ENCODE measurements around the gene INAFM1.
"Not testable (repeated sequence)": the region's sequence is repeated elsewhere in the genome, so short reads cannot be mapped to it uniquely, and the experiment has no call there.

Gene INAFM1

DNA sequence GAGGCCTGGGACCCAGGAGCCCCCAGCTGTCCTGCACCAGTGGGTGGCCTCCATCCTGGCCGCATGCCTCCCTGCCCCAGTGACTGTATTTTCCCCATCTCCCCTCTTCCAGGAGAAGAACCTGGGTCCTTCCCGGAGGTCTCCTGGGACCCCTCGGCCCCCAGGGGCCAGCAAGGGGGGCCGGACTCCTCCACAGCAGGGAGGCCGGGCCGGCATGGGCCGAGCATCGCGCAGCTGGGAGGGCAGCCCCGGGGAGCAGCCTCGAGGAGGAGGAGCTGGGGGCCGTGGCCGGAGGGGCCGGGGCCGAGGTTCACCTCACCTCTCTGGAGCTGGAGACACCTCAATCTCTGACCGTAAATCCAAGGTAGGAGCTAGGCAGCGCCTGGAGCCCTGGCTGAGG is 14.2 kb upstream of the INAFM1 start:
- H3K27ac ChIP-seq (ENCODE audit: low read depth, low read length): no peak overlapping the region

DNA sequence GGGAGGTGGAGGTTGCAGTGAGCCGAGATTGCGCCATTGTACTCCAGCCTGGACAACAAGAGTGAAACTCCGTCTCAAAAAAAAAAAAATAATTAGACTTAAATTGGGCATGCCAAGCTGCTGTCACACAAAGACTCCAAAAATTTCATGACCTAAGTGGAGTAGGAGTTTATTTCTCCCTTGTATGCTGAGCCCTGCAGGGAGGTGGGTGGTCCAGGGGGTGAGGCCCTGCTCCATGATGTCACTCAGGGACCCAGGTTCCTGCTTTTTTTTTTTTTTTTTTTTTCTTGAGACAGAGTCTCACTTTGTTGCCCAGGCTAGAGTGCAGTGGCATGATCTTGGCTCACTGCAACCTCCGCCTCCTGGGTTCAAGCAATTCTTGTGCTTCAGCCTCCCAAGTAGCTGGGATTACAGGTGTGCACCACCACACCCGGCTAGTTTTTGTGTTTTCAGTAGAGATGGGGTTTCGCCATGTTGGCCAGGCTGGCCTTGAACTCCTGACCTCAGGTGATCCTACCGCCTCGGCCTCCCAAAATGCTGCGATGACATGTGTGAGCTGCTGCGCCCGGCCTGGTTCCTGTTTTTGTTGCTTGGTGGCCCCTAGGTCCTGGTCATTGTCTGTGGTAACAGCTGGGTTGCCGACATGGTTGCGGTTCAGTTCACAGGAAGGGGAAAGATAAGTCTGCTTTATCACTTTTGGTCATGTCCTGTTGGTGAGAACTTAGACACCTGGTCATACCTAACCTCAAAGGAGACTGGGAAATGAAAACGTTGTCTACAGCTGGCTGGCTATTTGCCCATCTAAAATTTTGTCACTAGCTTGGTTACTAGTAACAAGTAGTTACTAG is 12.5 kb upstream of the INAFM1 start:
- H3K9me3 ChIP-seq (ENCODE audit: control insufficient read depth, insufficient read depth, low read length); H3F3A ChIP-seq (ENCODE audit: control insufficient read depth, insufficient read depth); H3K4me3 ChIP-seq (ENCODE audit: low read length); H3K27me3 ChIP-seq (ENCODE audit: control insufficient read depth, low read length); H3K9me2 ChIP-seq (replicated peaks; ENCODE audit: control insufficient read depth, low read length); H4K20me1 ChIP-seq (ENCODE audit: control insufficient read depth, insufficient read depth, low read depth, low read length): not testable (repeated sequence)
- Histone ChIP-seq H3K79me2 (ENCODE audit: control insufficient read depth, low read length) (peaks cover 16% of the 10 kb centered on the region), H3K36me3 (ENCODE audit: control insufficient read depth, low read length) (peaks cover 47% of the 10 kb centered on the region), H3K27ac (ENCODE audit: low read depth, low read length) (0 out of 2 replicates have a peak overlapping the region, but pooled peaks have one; percentile 14), H3K4me1 (ENCODE audit: control insufficient read depth, low read length) (peaks cover 20% of the 10 kb centered on the region), H3K4me2 (ENCODE audit: low read length) (peak overlapping the region; percentile 14)

More for the DNA sequence above, 14.2 kb upstream of the INAFM1 start:
- Histone ChIP-seq H3K9me2 (replicated peaks; ENCODE audit: control insufficient read depth, low read length) (no peaks in the 10 kb centered on the region), H3K36me3 (ENCODE audit: control insufficient read depth, low read length) (peaks cover 41% of the 10 kb centered on the region), H3K27me3 (ENCODE audit: control insufficient read depth, low read length) (no peaks in the 10 kb centered on the region), H4K20me1 (ENCODE audit: control insufficient read depth, insufficient read depth, low read depth, low read length) (no peaks in the 10 kb centered on the region), H3K4me3 (ENCODE audit: low read length) (no peak overlapping the region), H3K4me1 (ENCODE audit: control insufficient read depth, low read length) (peaks cover 27% of the 10 kb centered on the region), H3K4me2 (ENCODE audit: low read length) (no peak overlapping the region), H3K9me3 (ENCODE audit: control insufficient read depth, insufficient read depth, low read length) (no peaks in the 10 kb centered on the region), H3K79me2 (ENCODE audit: control insufficient read depth, low read length) (peaks cover 16% of the 10 kb centered on the region), H3F3A (ENCODE audit: control insufficient read depth, insufficient read depth) (no peaks in the 10 kb centered on the region)
- TF ChIP-seq EZH2phosphoT487 (IDR thresholded peaks at IDR 0.05; ENCODE audit: borderline replicate concordance, low read length): no peak

DNA sequence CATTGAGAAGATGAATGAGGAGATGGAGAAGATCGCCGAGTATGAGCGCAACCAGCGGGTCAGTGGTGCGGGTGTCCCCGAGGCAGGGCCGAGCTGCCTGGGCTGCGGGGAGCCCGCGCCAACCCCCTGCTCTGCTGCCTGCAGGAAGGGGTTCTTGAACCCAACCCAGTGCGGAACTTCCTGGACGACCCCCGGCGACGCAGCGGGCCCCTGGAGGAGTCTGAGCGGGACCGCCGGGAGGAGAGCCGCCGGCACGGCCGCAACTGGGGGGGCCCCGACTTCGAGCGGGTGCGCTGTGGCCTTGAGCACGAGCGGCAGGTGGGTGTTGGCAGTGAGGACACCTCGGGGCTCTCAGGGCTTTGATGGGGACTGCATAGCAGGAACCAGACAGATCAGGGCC is 10.1 kb upstream of the INAFM1 start:
- no peaks in the 10 kb centered on the region for H4K20me1 ChIP-seq (ENCODE audit: control insufficient read depth, insufficient read depth, low read depth, low read length)
- H3K4me1 ChIP-seq (ENCODE audit: control insufficient read depth, low read length): peaks cover 10% of the 10 kb centered on the region
- H3K79me2 ChIP-seq (ENCODE audit: control insufficient read depth, low read length): no peaks in the 10 kb centered on the region
- H3K4me3 ChIP-seq (ENCODE audit: low read length): no peak overlapping the region
- no peaks in the 10 kb centered on the region for H3K27me3 ChIP-seq (ENCODE audit: control insufficient read depth, low read length)
- H3K9me2 ChIP-seq (replicated peaks; ENCODE audit: control insufficient read depth, low read length): no peaks in the 10 kb centered on the region
- no peaks in the 10 kb centered on the region for H3F3A ChIP-seq (ENCODE audit: control insufficient read depth, insufficient read depth)
- no peak overlapping the region for H3K27ac ChIP-seq (ENCODE audit: low read depth, low read length)
- no peak for TF ChIP-seq EZH2phosphoT487 (IDR thresholded peaks at IDR 0.05; ENCODE audit: borderline replicate concordance, low read length)
- H3K9me3 ChIP-seq (ENCODE audit: control insufficient read depth, insufficient read depth, low read length): no peaks in the 10 kb centered on the region
- H3K36me3 ChIP-seq (ENCODE audit: control insufficient read depth, low read length): peaks cover 37% of the 10 kb centered on the region
- no peak overlapping the region for H3K4me2 ChIP-seq (ENCODE audit: low read length)

DNA sequence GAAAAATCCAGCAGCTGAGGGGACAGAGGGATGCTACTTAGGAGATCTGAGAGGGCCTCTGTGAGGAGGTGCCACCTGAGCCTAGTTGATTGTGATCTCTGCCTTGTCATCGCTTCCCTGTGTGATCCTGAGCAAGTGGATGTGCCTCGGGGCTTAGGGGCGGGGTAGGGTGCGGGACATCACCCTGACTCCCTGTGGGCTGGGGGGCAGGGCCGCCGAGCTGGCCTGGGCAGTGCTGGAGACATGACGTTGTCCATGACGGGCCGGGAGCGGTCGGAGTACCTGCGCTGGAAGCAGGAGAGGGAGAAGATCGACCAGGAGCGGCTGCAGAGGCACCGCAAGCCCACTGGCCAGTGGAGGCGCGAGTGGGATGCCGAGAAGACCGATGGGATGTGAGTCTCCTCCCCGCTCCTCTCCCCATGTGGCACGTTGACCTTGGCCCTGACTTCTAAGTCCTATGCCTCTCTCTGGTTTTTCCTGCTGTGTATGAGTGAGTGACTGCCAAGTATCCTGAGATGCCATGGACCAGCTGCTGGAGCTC is 8.2 kb upstream of the INAFM1 start:
- no peaks in the 10 kb centered on the region for H3K9me2 ChIP-seq (replicated peaks; ENCODE audit: control insufficient read depth, low read length)
- H3K27me3 ChIP-seq (ENCODE audit: control insufficient read depth, low read length): no peaks in the 10 kb centered on the region
- no peaks in the 10 kb centered on the region for H3K9me3 ChIP-seq (ENCODE audit: control insufficient read depth, insufficient read depth, low read length)
- no peaks in the 10 kb centered on the region for H3K79me2 ChIP-seq (ENCODE audit: control insufficient read depth, low read length)
- no peaks in the 10 kb centered on the region for H3F3A ChIP-seq (ENCODE audit: control insufficient read depth, insufficient read depth)
- H4K20me1 ChIP-seq (ENCODE audit: control insufficient read depth, insufficient read depth, low read depth, low read length): no peaks in the 10 kb centered on the region
- no peak for TF ChIP-seq EZH2phosphoT487 (IDR thresholded peaks at IDR 0.05; ENCODE audit: borderline replicate concordance, low read length)
- TF ChIP-seq, protein P1, sequence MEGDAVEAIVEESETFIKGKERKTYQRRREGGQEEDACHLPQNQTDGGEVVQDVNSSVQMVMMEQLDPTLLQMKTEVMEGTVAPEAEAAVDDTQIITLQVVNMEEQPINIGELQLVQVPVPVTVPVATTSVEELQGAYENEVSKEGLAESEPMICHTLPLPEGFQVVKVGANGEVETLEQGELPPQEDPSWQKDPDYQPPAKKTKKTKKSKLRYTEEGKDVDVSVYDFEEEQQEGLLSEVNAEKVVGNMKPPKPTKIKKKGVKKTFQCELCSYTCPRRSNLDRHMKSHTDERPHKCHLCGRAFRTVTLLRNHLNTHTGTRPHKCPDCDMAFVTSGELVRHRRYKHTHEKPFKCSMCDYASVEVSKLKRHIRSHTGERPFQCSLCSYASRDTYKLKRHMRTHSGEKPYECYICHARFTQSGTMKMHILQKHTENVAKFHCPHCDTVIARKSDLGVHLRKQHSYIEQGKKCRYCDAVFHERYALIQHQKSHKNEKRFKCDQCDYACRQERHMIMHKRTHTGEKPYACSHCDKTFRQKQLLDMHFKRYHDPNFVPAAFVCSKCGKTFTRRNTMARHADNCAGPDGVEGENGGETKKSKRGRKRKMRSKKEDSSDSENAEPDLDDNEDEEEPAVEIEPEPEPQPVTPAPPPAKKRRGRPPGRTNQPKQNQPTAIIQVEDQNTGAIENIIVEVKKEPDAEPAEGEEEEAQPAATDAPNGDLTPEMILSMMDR (IDR thresholded peaks at IDR 0.05; ENCODE audit: low read depth, low read length, poor library complexity, severe bottlenecking): no peak
- peaks cover 28% of the 10 kb centered on the region for H3K36me3 ChIP-seq (ENCODE audit: control insufficient read depth, low read length)
- no peak overlapping the region for H3K4me3 ChIP-seq (ENCODE audit: low read length)
- H3K27ac ChIP-seq (ENCODE audit: low read depth, low read length): no peak overlapping the region
- H3K4me2 ChIP-seq (ENCODE audit: low read length): no peak overlapping the region
- peaks cover 10% of the 10 kb centered on the region for H3K4me1 ChIP-seq (ENCODE audit: control insufficient read depth, low read length)

Measured in DOHH2 (cell line).